NB4 (cell line): ENCODE measurements around the gene IRF2BP2.
"Not testable (repeated sequence)": the region's sequence is repeated elsewhere in the genome, so short reads cannot be mapped to it uniquely, and the experiment has no call there.

Experiments
- DNase-seq: peaks from one replicate; pipeline ENCODE4 v3.0.0; 2010; ENCODE audit warnings: low read depth
- H3K4me3 ChIP-seq: one replicate; pipeline ENCODE4 v1.5.1; 2011; ENCODE audit warnings: mild to moderate bottlenecking, low read depth, low read length, moderate library complexity
- CTCF ChIP-seq: IDR thresholded peaks from one replicate; pipeline ENCODE4 v1.5.1; 2012; ENCODE audit warnings: low read depth, low read length
- MYC ChIP-seq: IDR thresholded peaks from 2 replicates; pipeline ENCODE4 v1.6.1; 2011; ENCODE audit warnings: low read depth, low read length
- POLR2A ChIP-seq: IDR thresholded peaks from 2 replicates; pipeline ENCODE4 v1.6.1; 2011; ENCODE audit warnings: mild to moderate bottlenecking; ENCODE audit not compliant: insufficient read length; ENCODE audit errors: extremely low read depth
- TF ChIP-seq, protein P1 (sequence below): IDR thresholded peaks from 2 replicates; pipeline ENCODE4 v1.6.1; 2011; ENCODE audit warnings: low read depth, low read length

Gene IRF2BP2

DNA sequence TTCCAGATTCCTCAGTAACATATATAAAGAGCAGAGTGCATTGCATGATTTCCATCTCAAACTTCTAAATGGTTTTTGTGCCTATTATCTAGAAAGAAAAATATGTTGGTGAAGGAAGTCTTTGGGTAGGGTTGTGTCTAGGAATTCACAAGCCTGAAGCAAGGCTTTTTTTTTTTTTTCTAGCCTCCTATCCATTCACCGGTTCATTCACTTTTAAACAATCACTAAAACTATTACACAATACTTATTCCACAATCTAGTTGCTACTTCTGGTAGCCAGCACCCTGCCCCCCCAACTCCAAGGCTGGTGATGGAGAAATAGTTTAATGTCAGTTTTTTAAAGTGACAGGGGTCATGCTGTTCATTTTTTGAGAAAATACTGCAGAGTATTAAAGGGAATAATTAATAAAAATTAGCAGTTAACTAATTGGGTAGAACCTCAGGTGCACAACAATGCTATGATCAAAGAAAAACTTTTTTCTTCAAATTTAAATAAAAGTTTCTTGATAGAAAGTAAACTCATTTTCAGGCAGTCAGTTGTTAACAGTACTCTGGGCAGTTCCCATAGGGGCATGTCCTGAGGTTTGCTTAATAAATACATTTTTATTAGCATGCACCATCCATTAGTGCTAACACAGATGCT lies 10.9 kb downstream of the IRF2BP2 start:
- peak; percentile 78 for DNase-seq
- H3K4me3 ChIP-seq = peak overlapping the region; percentile 65
- TF ChIP-seq, protein P1, sequence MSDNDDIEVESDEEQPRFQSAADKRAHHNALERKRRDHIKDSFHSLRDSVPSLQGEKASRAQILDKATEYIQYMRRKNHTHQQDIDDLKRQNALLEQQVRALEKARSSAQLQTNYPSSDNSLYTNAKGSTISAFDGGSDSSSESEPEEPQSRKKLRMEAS = 0 out of 2 replicates have a peak, but pooled peaks have one; percentile 11
- no peak; the same call in 1 of the 2 replicates for TF ChIP-seq MYC

DNA sequence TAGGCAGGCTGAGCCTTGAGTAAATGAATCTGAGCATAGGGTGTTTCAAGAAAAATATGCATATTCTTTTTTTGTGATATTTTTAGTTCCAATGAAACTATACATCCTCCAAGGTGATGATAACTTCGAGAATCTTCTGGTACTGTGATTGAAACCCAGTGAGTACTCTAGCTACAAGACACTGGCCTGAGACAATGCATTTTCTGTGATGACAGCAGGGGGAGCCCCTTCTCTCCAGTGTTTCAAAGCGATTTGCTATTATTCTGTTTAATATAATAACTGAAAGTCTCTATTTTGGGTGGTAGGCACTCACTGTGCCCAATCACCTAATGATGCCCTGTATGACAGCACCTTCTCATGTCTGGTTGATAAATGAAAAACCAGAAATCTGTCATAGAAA lies 12.1 kb downstream of the IRF2BP2 start:
- peak; percentile 81 for DNase-seq
- H3K4me3 ChIP-seq = no peak overlapping the region
- TF ChIP-seq POLR2A (no peak), CTCF (peak; percentile 77), MYC (no peak)
- TF ChIP-seq, protein P1 = no peak

- DNase-seq = no peak
- TF ChIP-seq MYC = no peak
- no peak for TF ChIP-seq CTCF
- no peak for TF ChIP-seq POLR2A
- TF ChIP-seq, protein P1 = no peak
- H3K4me3 ChIP-seq = no peak overlapping the region
Measured at GRCh38 chr1:234595899-234596298, 14.1 kb downstream of the IRF2BP2 start.

GRCh38 chr1:234594575-234594974 lies 15.4 kb downstream of the IRF2BP2 start:
- not testable (repeated sequence) for H3K4me3 ChIP-seq
- DNase-seq = peak; percentile 19

DNA sequence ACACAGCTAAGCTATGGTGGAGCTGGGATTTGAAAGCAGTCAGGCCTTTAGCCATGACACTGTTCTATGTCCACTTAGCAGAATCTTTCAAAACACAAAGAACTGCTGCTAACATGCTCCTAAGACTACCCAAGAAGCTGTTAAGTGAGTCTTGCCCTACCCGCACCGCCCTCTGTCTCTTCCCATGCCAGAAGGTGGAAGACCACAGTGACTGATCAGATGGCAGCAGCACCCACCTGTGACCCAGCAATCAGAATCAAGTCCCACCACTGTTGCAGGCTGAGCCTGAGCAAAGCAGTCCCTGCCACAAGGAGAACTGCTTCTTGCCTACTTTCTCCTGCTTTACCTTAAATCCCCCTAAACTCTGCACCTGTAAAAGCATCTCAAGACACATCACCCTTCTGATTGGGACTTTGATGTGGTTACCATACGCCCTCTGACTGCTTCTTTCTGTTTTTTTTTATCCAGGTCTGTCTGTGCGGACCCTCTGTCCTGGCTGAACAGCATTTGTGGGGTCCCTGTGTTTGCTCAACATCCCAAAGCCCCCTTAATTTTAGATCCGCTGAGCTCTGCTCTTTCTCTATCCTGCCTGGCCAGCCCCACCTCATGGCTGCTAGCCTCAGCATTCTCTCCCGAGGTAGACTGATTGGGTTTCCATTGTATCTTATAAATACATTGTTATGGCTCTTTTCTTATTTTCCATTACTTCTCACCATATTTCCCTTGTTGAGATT lies 16.0 kb downstream of the IRF2BP2 start:
- no peak for DNase-seq
- H3K4me3 ChIP-seq = no peak overlapping the region
- TF ChIP-seq CTCF = no peak
- TF ChIP-seq MYC = no peak
- no peak for TF ChIP-seq POLR2A
- TF ChIP-seq, protein P1 = no peak

DNA sequence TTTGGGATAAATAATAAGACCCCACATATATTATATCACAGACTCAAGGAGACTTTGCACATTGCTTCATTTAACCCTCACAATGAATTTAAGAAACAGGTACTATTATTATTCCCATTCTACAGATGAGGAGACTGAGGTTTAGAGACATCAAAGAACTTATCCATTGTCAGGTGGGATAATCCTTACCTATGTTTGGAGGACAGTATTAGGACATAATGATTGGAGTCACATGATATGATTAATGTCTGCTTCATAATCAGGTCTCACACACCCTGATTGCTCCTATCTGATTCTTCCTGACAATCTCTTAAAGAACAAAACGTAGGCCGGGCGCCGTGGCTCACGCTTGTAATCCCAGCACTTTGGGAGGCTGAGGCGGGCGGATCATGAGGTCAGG lies 16.9 kb downstream of the IRF2BP2 start:
- H3K4me3 ChIP-seq = no peak overlapping the region
- no peak for TF ChIP-seq MYC
- no peak for TF ChIP-seq POLR2A
- TF ChIP-seq, protein P1 = no peak
- no peak for TF ChIP-seq CTCF
- DNase-seq = no peak
